ENCODE results near the gene THBS1. TPM values are rescaled to one million over a fixed set of nuclear protein-coding genes. Genes with fewer than 3 reads are reported as not detected.

Gene THBS1
- total and polyA plus RNA-seq, 2 donors (not counting 1 experiment from before 2014, with no cell fraction given): 0.63 to 4.3 TPM

GRCh38 chr15:39628144-39628508, 47.2 kb downstream of the THBS1 start:
- no peak overlapping the region for H3K27ac Mint-ChIP-seq
- Histone ChIP-seq H3K4me2 (replicated peaks; ENCODE audit: low read depth, low read length, poor library complexity, severe bottlenecking) (no peak overlapping the region), H2AFZ (ENCODE audit: insufficient read depth, low read depth, low read length, poor library complexity, severe bottlenecking) (no peak overlapping the region), H3K4me1 (ENCODE audit: control insufficient read depth in 2 of 2, insufficient read depth in 2 of 2, low read length in 2 of 2) (peaks cover 0 to 5% of the 10 kb centered on the region in 2 donors), H3K9ac (ENCODE audit: low read length) (no peak overlapping the region), H3K27ac (ENCODE audit: low read length in 2 of 2) (no peak overlapping the region), H3K36me3 (replicated peaks in 1 of 2; ENCODE audit: control extremely low read depth in 1 of 2, control insufficient read depth in 1 of 2, extremely low read depth in 1 of 2, insufficient read depth in 2 of 2, low read length in 1 of 2) (no peaks in the 10 kb centered on the region), H3K27me3 (replicated peaks in 1 of 4; ENCODE audit: control extremely low read depth in 1 of 4, control insufficient read depth in 3 of 4, insufficient read depth in 4 of 4, low read length in 3 of 4) (no peaks in the 10 kb centered on the region), H3K79me2 (ENCODE audit: control insufficient read depth, insufficient read depth, low read length) (no peaks in the 10 kb centered on the region), H4K20me1 (ENCODE audit: control insufficient read depth, insufficient read depth, low read length, poor library complexity, severe bottlenecking) (no peaks in the 10 kb centered on the region), H3K9me3 (ENCODE audit: control extremely low read depth in 1 of 3, control insufficient read depth in 2 of 3, insufficient read depth in 1 of 3, low read length in 2 of 3) (no peaks in the 10 kb centered on the region), H3K4me3 (ENCODE audit: control extremely low read depth in 1 of 5, extremely low read depth in 1 of 5, insufficient read depth in 1 of 5, low read depth in 2 of 5, low read length in 4 of 5) (no peak overlapping the region)
- H3K4me3 Mint-ChIP-seq: no peak overlapping the region
- 95% methylated on average over 5 of the region's 5 CpGs for WGBS (ENCODE audit: insufficient coverage)
- H3K9me3 Mint-ChIP-seq (ENCODE audit: insufficient read depth): no peaks in the 10 kb centered on the region
- ChIA-PET CTCF (no interaction called here), POLR2A (no interaction called here)
- DNase-seq (no peak), ATAC-seq (ENCODE audit: low read depth) (no peak)
- TF ChIP-seq EZH2 (IDR thresholded peaks at IDR 0.05; ENCODE audit: borderline replicate concordance, insufficient read depth, low read depth, low read length, poor library complexity, severe bottlenecking): no peak
- TF ChIP-seq, protein P1, sequence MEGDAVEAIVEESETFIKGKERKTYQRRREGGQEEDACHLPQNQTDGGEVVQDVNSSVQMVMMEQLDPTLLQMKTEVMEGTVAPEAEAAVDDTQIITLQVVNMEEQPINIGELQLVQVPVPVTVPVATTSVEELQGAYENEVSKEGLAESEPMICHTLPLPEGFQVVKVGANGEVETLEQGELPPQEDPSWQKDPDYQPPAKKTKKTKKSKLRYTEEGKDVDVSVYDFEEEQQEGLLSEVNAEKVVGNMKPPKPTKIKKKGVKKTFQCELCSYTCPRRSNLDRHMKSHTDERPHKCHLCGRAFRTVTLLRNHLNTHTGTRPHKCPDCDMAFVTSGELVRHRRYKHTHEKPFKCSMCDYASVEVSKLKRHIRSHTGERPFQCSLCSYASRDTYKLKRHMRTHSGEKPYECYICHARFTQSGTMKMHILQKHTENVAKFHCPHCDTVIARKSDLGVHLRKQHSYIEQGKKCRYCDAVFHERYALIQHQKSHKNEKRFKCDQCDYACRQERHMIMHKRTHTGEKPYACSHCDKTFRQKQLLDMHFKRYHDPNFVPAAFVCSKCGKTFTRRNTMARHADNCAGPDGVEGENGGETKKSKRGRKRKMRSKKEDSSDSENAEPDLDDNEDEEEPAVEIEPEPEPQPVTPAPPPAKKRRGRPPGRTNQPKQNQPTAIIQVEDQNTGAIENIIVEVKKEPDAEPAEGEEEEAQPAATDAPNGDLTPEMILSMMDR (IDR thresholded peaks at IDR 0.05): no peak
- no peaks in the 10 kb centered on the region for H3K27me3 Mint-ChIP-seq
- intact Hi-C loops (cut with micrococcal nuclease): no loop called here
- H3K4me1 Mint-ChIP-seq: peaks cover 8% of the 10 kb centered on the region

DNA sequence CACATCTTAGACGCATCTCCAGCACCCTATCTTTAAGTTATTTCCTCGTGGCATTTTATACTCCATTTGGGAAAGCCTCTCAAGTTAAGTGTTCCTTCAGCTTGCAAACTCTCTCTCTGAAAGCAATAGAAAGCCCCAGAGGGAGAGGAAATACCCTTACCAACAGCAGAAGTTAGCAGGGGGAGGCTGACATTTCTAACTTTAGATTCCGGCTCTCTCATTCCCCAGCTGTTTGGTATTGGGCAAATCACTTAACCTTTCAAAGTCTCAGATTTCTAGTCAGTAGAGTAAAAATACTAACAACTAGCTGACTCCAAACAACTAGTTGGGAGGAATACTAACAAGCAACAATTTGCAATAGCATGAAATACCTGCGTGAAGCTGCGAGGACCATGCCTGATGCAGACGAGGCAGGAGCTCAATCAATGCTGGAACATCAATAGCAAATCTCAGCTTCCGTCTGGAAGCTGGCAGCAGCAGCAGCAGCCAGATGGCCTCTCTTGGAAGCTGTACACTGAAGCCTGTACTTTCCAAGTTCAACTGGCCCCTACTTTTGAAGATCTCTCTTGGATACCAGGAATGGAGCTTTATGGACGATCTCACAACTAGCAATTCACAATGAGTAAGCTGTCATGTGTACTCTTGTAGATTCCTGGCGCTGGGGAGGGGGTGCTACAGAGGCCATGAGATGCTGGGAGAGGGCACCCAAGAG, 47.8 kb downstream of the THBS1 start:
- Histone ChIP-seq H3K27me3 (replicated peaks in 1 of 4; ENCODE audit: control extremely low read depth in 1 of 4, control insufficient read depth in 3 of 4, insufficient read depth in 4 of 4, low read length in 3 of 4) (no peaks in the 10 kb centered on the region), H3K36me3 (replicated peaks in 1 of 2; ENCODE audit: control extremely low read depth in 1 of 2, control insufficient read depth in 1 of 2, extremely low read depth in 1 of 2, insufficient read depth in 2 of 2, low read length in 1 of 2) (no peaks in the 10 kb centered on the region), H3K4me2 (replicated peaks; ENCODE audit: low read depth, low read length, poor library complexity, severe bottlenecking) (no peak overlapping the region), H3K9ac (ENCODE audit: low read length) (no peak overlapping the region), H3K27ac (ENCODE audit: low read length in 2 of 2) (no peak overlapping the region), H3K79me2 (ENCODE audit: control insufficient read depth, insufficient read depth, low read length) (no peaks in the 10 kb centered on the region), H2AFZ (ENCODE audit: insufficient read depth, low read depth, low read length, poor library complexity, severe bottlenecking) (no peak overlapping the region), H4K20me1 (ENCODE audit: control insufficient read depth, insufficient read depth, low read length, poor library complexity, severe bottlenecking) (no peaks in the 10 kb centered on the region), H3K9me3 (ENCODE audit: control extremely low read depth in 1 of 3, control insufficient read depth in 2 of 3, insufficient read depth in 1 of 3, low read length in 2 of 3) (no peaks in the 10 kb centered on the region), H3K4me3 (ENCODE audit: control extremely low read depth in 1 of 5, extremely low read depth in 1 of 5, insufficient read depth in 1 of 5, low read depth in 2 of 5, low read length in 4 of 5) (no peak overlapping the region), H3K4me1 (ENCODE audit: control insufficient read depth in 2 of 2, insufficient read depth in 2 of 2, low read length in 2 of 2) (peaks cover 0 to 3% of the 10 kb centered on the region in 2 donors)
- Mint-ChIP-seq H3K9me3 (ENCODE audit: insufficient read depth) (no peaks in the 10 kb centered on the region), H3K27ac (no peak overlapping the region), H3K4me1 (peaks cover 8% of the 10 kb centered on the region), H3K4me3 (no peak overlapping the region), H3K27me3 (no peaks in the 10 kb centered on the region)
- intact Hi-C loops (cut with micrococcal nuclease): no loop called here
- 94% methylated on average over 6 of the region's 9 CpGs for WGBS (ENCODE audit: insufficient coverage)
- ChIA-PET POLR2A (no interaction called here), CTCF (no interaction called here)
- no peak for ATAC-seq (ENCODE audit: low read depth)
- TF ChIP-seq EZH2 (IDR thresholded peaks at IDR 0.05; ENCODE audit: borderline replicate concordance, insufficient read depth, low read depth, low read length, poor library complexity, severe bottlenecking): no peak
- TF ChIP-seq, protein P1 (IDR thresholded peaks at IDR 0.05): no peak
- no peak for DNase-seq
